Bronchial epithelial cell (primary cell): ENCODE results near the gene SYCP2. TPM values are rescaled to one million over a fixed set of nuclear protein-coding genes. Genes with fewer than 3 reads are reported as not detected.

Source experiments
- DNase-seq: peaks from one replicate; pipeline ENCODE4 v3.0.0-alpha.2; 2010; ENCODE audit warnings: low read depth
- FAIRE-seq: peaks from 2 replicates; lab custom pipeline; 2011; peaks lifted over from hg19 to GRCh38; lab: Jason Lieb, UNC
- H3K27me3 ChIP-seq: 2 replicates; pipeline ENCODE4 v1.5.1; 2011; ENCODE audit warnings: low read length; ENCODE audit not compliant: control insufficient read depth, insufficient read depth
- H3K36me3 ChIP-seq: 2 replicates; pipeline ENCODE4 v1.5.1; 2011; ENCODE audit warnings: low read length; ENCODE audit not compliant: control insufficient read depth, insufficient read depth
- H3K4me3 ChIP-seq: 2 replicates; pipeline ENCODE4 v1.5.1; 2011; ENCODE audit warnings: mild to moderate bottlenecking, low read depth, low read length, control low read depth
- total RNA-seq: library from RNA; depleted of rRNA; stranded (reverse); fragments of >200 nt; gene quantifications from 2 replicates; pipeline ENCODE4 v1.2.1, GENCODE V29; 2014
- TF ChIP-seq, protein P1 (sequence below): IDR thresholded peaks from 2 replicates; pipeline ENCODE4 v1.5.1; 2011; ENCODE audit warnings: mild to moderate bottlenecking, moderate library complexity, low read length, control low read depth, inconsistent platforms; ENCODE audit not compliant: insufficient read depth, severe bottlenecking

SYCP2 gene
- total RNA-seq, 1 donor from 2014 or later = 0.26 TPM

DNA sequence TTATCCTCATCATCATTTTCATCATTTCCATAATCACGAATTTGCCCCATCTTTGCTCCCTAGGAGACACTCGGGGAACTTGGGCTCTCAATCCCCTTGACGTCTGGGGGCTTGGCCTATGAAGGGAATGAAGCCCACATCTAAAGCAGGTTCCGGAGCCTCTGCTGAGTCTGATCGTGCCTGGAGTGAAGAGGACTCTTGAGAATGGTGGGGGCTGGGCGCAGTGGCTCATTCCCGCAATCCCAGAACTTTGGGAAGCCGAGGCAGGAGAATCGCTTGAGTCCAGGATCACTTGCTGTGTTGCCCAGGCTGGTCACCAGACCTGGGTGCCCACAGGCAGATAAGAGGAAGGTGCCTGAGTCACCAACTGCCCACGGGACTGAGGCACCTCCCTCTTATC is 114.5 kb downstream of the SYCP2 start:
- Histone ChIP-seq H3K4me3 (no peak overlapping the region), H3K36me3 (no peaks in the 10 kb centered on the region), H3K27me3 (no peaks in the 10 kb centered on the region)
- TF ChIP-seq, protein P1, sequence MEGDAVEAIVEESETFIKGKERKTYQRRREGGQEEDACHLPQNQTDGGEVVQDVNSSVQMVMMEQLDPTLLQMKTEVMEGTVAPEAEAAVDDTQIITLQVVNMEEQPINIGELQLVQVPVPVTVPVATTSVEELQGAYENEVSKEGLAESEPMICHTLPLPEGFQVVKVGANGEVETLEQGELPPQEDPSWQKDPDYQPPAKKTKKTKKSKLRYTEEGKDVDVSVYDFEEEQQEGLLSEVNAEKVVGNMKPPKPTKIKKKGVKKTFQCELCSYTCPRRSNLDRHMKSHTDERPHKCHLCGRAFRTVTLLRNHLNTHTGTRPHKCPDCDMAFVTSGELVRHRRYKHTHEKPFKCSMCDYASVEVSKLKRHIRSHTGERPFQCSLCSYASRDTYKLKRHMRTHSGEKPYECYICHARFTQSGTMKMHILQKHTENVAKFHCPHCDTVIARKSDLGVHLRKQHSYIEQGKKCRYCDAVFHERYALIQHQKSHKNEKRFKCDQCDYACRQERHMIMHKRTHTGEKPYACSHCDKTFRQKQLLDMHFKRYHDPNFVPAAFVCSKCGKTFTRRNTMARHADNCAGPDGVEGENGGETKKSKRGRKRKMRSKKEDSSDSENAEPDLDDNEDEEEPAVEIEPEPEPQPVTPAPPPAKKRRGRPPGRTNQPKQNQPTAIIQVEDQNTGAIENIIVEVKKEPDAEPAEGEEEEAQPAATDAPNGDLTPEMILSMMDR = no peak
- FAIRE-seq = no peak
- no peak for DNase-seq

DNA sequence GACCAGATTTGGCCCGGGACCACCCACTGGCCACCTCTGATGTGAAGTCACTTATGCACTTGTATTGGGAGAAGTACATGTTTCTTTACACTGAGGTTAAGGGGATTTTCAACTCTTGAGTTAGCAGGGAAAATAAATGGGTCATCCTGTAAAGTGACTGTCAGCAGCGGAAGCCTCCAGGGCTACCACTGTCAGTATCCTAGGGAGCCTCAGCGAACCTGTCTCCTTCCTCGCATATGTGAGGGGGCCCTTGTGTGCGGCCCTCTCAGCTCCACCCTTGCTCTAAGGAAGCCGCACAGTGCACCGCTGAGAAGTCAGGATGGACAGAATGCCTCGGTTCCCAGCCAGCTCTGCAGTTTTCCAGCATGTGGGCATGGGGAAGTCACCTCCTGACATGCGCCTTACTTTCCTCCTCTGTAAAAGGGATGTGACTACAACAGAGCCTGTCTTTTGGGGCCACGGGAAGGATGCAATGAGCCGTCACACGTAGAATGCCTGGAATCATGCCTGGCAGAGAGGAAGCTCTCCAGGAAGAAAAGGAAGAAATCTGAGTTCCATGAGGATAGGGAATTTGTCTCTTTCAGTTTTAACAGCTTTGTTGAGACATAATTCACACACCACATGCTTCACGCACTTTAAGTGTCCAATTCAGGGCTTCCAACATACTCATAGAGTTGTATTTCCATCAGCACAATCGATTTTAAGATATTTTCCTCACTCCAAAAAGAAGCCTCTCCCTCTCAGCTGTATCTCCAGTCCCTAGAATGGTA is 115.4 kb downstream of the SYCP2 start:
- FAIRE-seq (no peak), DNase-seq (no peak)
- no peak overlapping the region for H3K4me3 ChIP-seq
- no peaks in the 10 kb centered on the region for H3K27me3 ChIP-seq
- TF ChIP-seq, protein P1 = no peak
- H3K36me3 ChIP-seq = no peaks in the 10 kb centered on the region

DNA sequence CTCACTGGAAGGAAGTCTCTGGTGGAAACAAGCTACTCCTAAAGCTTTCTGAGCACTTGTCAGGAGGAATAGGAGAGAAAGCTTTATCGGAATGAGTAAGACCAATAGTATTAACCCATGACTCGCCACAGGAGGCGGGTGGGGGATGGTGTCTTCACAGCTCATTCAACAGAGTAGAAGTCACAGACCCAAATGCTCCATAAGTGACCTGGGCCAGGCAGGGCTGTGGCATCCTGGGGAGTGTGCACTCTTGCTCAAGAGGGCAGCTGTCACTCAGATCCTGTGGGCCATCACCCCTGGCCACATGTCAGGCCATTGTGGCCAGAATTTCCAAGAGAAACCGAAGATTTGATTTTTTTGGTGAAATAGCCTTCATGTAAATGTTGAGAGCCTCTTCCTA is 116.0 kb downstream of the SYCP2 start:
- TF ChIP-seq, protein P1 = no peak
- FAIRE-seq (no peak), DNase-seq (no peak)
- no peaks in the 10 kb centered on the region for H3K27me3 ChIP-seq
- H3K4me3 ChIP-seq = no peak overlapping the region
- H3K36me3 ChIP-seq = no peaks in the 10 kb centered on the region

DNA sequence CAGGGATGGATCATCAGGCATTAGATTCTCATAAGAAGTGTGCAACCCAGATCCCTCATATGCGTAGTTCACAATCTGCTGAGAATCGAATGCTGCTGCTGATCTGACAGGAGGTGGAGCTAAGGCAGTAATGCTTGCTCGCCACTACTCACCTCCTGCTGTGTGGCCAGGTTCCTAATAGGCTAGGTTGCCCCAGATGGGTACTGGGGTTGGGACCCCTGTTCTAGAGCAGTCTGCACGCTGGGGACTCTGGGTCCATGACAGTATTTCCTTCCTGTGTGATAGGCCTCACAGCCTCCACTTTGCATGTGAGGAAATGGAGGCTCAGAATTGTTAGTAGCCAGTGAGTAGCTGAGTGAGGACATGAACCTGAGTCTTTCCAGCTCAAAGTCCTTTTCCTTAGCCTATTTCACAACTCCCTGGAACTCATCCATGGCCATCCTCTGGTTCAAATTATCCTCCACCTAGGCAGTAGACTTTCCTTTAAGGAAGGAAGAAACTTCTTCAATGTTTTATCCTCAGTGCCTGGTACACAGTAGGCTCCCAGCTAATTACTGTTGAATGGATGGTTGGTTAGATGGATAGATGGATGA is 117.2 kb downstream of the SYCP2 start:
- H3K4me3 ChIP-seq = no peak overlapping the region
- DNase-seq (no peak), FAIRE-seq (no peak)
- TF ChIP-seq, protein P1 = no peak
- no peaks in the 10 kb centered on the region for H3K36me3 ChIP-seq
- H3K27me3 ChIP-seq = no peaks in the 10 kb centered on the region

DNA sequence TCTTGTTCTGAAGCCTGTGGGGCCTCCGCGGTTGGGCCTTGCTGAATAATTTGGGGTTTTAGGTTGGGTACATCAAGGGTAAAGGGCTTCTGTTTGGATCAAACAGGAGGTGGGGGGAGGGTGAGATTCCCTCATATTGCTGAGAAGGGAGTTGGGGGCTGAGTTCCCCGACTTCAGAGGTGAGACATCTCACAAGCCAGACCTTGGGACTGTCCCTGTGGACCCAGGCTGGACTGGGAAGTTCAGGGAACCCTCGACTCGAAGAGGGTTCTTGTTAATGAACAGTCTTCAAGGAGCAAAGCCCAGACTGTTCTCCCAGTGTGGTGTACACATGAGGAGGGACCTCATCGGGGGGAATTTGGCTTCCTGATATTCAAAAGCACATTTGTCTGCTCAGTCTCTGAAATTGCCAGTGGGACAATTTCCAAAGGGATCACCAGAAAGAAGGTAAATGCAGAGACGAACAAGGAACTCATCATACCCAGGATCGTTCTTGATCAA is 118.5 kb downstream of the SYCP2 start:
- TF ChIP-seq, protein P1 = no peak

More for the DNA sequence above, 118.5 kb downstream of the SYCP2 start:
- FAIRE-seq = no peak
- no peaks in the 10 kb centered on the region for H3K36me3 ChIP-seq
- no peak overlapping the region for H3K4me3 ChIP-seq
- no peak for DNase-seq
- H3K27me3 ChIP-seq = no peaks in the 10 kb centered on the region
